Stimulated activated CD4-positive, alpha-beta T cell treated with anti-CD3 and anti-CD28 coated beads, Interleukin-15, amount 100 ng/mL, for 24 hours (primary cell): ENCODE measurements around the gene MYO18B.
"Not testable (repeated sequence)": the region's sequence is repeated elsewhere in the genome, so short reads cannot be mapped to it uniquely, and the experiment has no call there.

Experiments used
- DNase-seq: peaks from one replicate; pipeline ENCODE4 v3.0.0-alpha.2; 2020

The MYO18B gene, protein sequence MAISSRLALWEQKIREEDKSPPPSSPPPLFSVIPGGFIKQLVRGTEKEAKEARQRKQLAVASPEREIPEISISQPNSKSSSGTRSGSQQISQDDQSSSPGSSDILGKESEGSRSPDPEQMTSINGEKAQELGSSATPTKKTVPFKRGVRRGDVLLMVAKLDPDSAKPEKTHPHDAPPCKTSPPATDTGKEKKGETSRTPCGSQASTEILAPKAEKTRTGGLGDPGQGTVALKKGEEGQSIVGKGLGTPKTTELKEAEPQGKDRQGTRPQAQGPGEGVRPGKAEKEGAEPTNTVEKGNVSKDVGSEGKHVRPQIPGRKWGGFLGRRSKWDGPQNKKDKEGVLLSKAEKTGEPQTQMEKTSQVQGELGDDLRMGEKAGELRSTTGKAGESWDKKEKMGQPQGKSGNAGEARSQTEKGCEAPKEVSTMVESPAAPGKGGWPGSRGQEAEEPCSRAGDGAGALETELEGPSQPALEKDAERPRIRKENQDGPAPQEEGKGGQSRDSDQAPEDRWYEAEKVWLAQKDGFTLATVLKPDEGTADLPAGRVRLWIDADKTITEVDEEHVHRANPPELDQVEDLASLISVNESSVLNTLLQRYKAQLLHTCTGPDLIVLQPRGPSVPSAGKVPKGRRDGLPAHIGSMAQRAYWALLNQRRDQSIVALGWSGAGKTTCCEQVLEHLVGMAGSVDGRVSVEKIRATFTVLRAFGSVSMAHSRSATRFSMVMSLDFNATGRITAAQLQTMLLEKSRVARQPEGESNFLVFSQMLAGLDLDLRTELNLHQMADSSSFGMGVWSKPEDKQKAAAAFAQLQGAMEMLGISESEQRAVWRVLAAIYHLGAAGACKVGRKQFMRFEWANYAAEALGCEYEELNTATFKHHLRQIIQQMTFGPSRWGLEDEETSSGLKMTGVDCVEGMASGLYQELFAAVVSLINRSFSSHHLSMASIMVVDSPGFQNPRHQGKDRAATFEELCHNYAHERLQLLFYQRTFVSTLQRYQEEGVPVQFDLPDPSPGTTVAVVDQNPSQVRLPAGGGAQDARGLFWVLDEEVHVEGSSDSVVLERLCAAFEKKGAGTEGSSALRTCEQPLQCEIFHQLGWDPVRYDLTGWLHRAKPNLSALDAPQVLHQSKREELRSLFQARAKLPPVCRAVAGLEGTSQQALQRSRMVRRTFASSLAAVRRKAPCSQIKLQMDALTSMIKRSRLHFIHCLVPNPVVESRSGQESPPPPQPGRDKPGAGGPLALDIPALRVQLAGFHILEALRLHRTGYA (N-terminal part only)

GRCh38 chr22:25741692-25742626 is at the start of gene MYO18B:
Gene MYO18B (plus strand): TSS chr22:25742188. CDS start chr22:25761093, 18,905 bp downstream.
- DNase-seq, result no peak

DNA sequence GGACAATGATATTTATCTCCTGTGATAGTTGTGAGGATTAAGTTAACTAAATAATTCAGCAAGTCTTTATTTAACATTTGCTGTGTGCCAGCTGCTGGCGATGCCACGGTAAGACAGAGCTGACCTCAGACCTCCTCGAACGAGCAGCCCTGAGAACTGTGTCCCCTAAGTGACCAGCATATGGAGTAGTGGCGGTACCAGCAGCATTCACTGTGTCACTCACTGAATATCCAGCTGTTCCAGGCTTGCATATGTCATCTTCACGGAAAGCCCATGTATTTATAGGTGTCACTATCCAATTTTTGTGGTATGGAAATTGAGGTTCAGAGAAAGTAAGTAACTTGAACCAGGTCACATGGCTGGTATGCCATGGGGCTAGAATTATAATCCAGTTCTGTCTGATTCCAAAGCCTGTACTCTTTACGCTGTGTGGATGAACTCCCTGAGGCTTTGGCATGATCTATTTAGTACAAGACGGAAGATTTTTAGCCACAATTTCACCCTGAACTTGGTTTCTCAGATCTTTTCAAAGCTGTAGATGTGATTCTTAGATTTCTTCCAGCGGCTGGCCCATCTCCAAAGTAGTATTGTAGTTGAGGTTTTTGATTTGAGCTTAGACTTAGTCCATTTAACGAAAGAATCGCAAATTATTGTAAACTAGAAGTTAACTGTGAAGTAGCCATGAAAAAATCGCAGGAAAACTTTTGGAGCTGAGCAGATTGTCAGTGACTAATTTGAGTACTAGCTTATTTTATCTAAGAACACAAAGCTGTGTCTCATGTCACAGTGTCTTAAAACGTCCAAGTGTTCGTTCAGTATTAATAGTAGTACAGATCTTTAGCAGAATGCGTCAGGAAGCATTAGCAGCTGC is 49.4 kb upstream of the MYO18B start:
- no peak for DNase-seq

- no peak for DNase-seq
Observed at GRCh38 chr22:25693268-25693565, 48.8 kb upstream of the MYO18B start.

GRCh38 chr22:25694196-25694907 is 47.6 kb upstream of the MYO18B start:
- DNase-seq, result no peak

DNA sequence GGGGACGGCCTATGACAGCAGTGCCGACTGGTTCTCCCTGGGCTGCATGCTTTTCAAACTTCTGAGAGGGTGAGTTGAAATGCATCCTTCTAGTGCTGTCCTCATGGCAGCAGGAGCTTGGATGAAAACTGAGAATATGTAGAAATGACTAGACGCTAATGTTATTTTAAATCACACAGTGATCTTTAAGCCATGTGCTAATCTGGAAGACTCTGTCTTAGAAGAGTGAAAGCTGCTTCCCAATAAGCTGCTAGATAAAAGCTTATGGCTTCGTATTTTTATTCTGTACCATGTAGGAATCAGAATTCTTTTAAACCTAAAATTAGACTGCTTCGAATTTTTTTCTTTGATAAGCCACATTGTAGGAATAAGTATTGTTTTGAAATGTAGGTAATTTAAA is 46.8 kb upstream of the MYO18B start:
- no peak for DNase-seq

GRCh38 chr22:25696763-25697162 is 45.2 kb upstream of the MYO18B start:
- no peak for DNase-seq

DNA sequence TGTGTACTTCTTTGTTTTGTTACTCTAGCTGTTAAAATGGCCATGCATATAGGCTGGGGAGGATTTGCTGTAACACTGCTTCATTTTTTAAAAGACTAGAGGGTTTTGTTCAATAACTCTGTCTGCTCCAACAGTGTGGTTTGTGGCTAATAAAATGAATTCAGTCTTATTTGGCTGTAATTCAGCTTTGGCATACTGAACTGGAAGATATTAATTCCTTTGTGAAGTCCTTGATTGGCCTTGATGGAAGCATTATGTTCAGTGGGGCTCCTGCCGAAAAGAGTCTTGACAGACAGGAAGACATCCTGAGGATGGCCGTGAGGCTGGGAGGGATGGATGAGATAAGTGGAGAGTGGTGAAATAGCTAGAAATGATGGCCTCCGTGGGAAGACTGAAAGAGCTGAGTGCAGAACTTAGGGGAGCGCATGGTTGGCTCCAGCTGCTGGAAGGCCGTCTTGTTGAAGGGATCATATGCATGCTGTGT is 44.8 kb upstream of the MYO18B start:
- no peak for DNase-seq

DNA sequence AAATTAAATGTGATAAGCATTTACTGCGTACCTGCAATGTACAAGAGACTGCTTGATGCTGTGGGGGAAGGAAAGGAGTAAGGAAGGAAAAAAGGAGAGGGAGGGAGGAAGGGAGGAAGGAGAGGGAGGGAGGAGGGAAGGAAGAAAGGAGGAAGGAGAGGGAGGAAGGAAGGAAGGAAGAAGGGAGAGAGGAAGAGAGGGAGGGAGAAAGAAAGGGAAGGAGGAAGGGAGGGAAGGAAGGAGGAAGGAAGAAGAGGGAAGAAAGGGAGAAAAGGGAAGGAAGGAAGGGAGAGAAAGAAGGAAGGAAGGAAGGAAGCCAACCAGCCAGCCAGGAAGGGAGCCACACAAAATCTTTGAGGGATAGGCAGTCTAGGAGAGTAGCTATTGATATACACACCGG is 44.0 kb upstream of the MYO18B start:
- no peak for DNase-seq

DNA sequence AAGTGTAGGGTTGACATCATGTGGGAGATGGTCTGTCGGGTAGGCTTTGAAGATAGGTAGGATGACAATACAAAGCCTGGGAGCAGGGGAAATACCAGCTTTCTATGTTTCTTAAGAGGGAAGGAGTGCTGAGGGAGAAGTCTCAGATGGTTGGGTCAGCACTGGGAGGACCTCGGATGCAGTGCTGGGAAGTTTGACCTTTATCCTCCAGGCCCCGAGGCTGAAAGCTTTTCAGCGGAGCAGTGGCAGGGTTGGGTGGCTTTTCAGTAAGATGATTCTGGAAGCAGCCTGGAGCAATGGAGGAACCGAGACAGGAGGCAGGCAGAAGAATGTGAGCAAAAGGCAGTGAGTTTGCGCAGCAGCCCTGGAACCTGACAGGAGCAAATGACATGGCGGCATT is 43.5 kb upstream of the MYO18B start:
- DNase-seq, result no peak

- DNase-seq, result no peak
Observed at GRCh38 chr22:25698978-25699377, 43.0 kb upstream of the MYO18B start.

DNA sequence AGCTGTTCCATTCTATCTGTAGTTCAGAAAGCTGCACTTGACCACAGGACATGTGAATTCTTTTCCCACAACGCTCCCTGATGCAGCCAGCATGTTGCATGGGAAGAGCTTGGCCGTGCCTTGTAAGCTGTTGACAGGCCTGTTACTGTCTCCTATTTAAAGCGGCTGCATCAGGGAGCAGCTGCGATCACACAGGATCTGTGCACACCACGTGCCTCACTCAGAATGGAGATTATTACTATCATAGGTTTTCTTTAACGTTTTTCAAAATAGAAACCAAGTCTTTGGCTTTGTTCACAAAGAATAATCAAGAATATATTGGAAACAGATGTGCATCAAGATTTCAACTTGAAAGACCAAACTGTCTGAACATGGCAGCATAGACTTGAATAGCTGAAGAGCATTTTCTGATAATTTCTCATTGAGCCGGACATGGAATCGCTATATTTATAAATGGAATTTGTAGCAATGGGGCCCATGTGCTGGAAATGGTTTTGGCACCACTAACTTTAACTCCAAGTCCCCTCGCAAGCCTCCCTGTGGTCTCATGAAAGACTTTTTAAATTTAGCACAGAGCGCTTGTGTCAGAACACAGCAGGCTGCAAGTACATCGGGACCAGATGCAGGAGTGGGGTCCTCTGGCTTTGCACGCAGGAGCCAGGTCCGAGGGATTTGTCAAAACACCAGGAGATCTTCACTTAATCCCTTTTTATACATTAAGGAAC is 40.8 kb upstream of the MYO18B start:
- no peak for DNase-seq

DNA sequence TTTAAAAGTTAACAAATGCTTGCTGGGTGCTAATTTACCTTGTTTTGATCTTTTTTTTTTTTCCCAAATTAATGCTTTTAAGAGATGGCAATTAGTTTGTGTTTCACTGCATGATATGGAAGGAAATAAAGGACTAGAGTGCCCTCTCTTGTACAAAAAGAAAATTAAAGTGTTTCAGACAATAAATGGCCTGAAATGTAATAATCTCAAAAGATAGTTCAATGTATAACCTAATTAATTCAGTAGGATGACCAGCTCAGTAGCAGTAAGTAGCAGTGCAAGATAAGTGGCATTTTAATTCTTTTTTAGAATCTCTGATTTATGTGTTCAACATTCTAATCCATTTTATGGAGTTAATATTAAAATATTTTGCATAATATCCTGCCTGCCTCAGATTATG is 39.9 kb upstream of the MYO18B start:
- no peak for DNase-seq

- peak; percentile 32 for DNase-seq
Observed at GRCh38 chr22:25702571-25703167, 39.3 kb upstream of the MYO18B start.

- no peak for DNase-seq
Observed at GRCh38 chr22:25704701-25705100, 37.3 kb upstream of the MYO18B start.

GRCh38 chr22:25706197-25706596 is 35.8 kb upstream of the MYO18B start:
- DNase-seq, result no peak

DNA sequence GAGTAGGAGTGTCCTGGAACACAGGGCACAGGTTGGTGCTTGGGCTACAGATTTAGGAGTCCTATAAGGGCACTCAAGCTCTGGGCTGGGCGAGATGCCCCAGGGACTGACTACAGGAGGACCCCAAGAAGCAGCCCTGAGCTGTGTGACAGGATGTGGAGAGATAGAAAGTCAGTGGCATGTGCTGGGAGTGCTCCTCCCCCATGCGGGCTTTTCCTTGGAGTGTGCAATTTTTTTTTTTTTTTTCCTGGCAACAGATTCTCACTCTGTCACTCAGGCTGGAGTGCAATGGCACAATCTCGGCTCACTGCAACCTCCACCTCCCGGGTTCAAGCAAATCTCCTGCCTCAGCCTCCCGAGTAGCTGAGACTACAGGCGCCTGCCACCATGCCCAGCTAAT is 33.6 kb upstream of the MYO18B start:
- DNase-seq, result not testable (repeated sequence)

DNA sequence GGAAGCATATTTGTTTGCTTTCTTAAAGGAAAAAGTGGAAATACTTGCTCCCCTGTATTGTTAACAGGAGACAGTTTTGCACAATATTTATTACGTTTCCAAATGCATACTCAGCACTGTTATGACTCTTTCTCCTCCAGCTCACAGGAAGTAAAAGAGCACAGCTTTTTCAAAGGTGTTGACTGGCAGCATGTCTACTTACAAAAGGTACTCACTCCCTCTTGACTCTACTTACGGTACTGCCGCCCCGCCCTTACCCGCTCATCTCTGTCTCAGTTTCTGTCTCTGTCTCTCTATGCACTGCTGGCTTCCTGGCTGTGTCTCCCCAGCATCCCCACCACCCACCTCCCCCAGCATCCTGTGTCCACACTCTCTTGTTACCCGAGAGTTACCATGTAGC is 32.2 kb upstream of the MYO18B start:
- DNase-seq, result peak; percentile 35

DNA sequence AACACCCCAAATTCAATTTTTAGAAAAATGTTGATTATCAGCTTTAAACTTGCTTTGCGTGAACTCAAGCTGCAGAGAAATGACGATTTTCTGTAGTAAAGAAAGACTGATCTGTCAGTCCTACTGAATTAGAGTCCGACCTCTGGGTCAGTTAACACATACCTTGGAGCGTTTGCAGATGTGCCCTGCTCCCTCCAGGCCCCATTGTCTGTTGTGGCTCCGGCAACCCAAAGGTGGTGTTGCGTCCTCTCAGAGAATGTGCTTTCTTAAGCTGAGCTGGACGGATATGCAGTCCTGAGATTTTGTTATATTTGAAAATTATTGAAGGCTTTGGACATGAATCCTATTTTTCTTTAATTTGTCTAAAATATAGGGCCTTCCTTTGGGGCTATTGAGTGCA is 31.5 kb upstream of the MYO18B start:
- no peak for DNase-seq

DNA sequence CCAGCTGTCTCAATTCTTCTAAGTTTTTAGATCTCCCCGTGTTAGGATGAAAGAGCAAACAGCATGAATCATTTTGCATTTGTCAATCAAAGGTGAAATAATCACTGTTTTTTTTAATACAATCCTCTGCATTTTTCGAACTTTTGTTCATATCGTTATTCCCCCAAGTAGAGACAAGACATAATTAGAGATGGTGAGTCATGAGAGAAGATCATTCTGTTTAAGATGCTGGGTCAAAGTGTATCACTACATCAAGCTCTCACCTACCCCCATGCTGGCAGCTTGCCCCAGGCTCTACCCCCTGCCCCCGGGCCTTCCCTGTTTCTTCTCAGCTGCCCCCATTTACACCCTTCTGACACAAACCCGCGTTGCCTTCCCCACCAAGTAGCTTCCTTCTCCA is 30.5 kb upstream of the MYO18B start:
- DNase-seq, result no peak
